ENCODE measurements around the gene SLC2A13.

GRCh38 chr12:39814626-39815025 lies 291.3 kb downstream of the SLC2A13 start:
- no peak for TF ChIP-seq CTCF (IDR thresholded peaks at IDR 0.05)
- no peak for TF ChIP-seq POLR2A (IDR thresholded peaks at IDR 0.05)

Measured in body of pancreas (tissue), 4 donors.